ENCODE results near the gene CEP162. TPM values are rescaled to one million over a fixed set of nuclear protein-coding genes. Genes with fewer than 3 reads are reported as not detected.
"Not testable (repeated sequence)": the region's sequence is repeated elsewhere in the genome, so short reads cannot be mapped to it uniquely, and the experiment has no call there.

CEP162 gene
- total RNA-seq, 3 donors from 2014 or later, result 7.5 to 13.0 (median 9.5) TPM

DNA sequence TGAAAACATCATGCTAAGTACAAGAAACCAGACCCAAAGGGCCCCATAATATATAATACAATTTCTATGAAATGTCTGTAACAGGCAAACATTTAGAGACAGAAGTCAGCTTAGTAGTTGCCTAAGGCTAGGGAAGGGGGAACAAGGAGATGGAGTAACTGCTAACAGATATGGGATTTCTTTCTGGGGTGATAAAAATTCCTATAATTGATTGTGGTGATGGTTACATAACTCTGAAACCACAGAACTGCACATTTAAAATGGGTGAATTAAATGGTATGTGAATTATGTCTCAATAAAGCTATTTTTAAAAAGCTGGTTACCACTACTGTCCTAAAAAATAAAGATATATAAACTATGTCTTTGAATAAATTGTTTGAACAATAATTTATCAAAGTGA lies 3.2 kb downstream of the CEP162 start:
- Histone ChIP-seq H3K4me1 (ENCODE audit: low read depth) (no peaks in the 10 kb centered on the region), H3K9me3 (no peaks in the 10 kb centered on the region), H3K4me3 (no peak overlapping the region), H3K36me3 (ENCODE audit: low read depth) (no peaks in the 10 kb centered on the region)
- DNase-seq, result no peak
- no peak for TF ChIP-seq CTCF (IDR thresholded peaks at IDR 0.05)
- ATAC-seq, result no peak
- intact Hi-C loops (cut with DNase I, micrococcal nuclease), result loop anchor here in 1 of 2 donors (10.0 kb wide), 1 partner anchor 339 kb away; no protein-coding TSS in a partner anchor

DNA sequence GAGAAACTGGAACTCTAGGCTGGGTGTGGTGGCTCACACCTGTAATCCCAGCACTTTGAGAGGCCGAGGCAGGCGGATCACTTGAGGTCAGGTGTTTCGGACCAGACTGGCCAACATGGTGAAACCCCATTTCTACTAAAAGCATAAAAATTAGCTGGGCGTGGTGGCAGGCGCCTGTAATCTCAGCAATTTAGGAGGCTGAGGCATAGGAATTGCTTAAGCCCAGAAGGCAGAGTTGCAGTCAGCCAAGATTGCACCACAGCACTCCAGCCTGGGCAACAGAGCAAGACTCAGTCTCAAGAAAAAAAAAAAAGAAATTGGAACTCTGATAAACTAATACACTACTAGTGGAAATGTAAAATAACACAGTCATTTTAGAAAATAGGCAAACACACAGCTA lies 3.8 kb downstream of the CEP162 start:
- H3K9me3 ChIP-seq; H3K4me3 ChIP-seq; ATAC-seq; DNase-seq; H3K36me3 ChIP-seq (ENCODE audit: low read depth); H3K4me1 ChIP-seq (ENCODE audit: low read depth): not testable (repeated sequence)
- intact Hi-C loops (cut with DNase I, micrococcal nuclease), result loop anchor here in 1 of 2 donors (10.0 kb wide), 1 partner anchor 339 kb away; no protein-coding TSS in a partner anchor

DNA sequence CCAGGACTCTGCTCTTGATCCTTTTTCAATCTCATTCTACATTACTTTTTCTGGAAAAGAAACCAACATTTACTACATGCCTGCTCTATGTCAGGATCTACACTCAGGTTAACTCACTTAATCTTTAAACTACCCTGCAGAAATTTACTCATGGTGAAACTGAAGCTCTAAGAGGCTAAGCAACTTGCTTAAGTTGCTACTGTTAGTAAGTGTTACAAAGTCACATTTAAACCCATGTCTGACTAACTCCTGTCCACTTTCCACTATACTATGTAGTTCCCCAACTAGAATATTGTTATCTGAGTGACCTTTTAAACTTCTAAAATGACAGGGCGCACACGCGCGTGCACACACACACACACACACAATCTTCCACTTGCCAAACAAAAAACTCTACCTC lies 5.0 kb downstream of the CEP162 start:
- Histone ChIP-seq H3K4me3 (no peak overlapping the region), H3K4me1 (ENCODE audit: low read depth) (no peaks in the 10 kb centered on the region), H3K9me3 (no peaks in the 10 kb centered on the region), H3K36me3 (ENCODE audit: low read depth) (no peaks in the 10 kb centered on the region)
- no peak for TF ChIP-seq CTCF (IDR thresholded peaks at IDR 0.05)
- intact Hi-C loops (cut with DNase I, micrococcal nuclease), result loop anchor here in 1 of 2 donors (10.0 kb wide), 1 partner anchor 338 kb away; no protein-coding TSS in a partner anchor
- no peak for ATAC-seq
- DNase-seq, result no peak

DNA sequence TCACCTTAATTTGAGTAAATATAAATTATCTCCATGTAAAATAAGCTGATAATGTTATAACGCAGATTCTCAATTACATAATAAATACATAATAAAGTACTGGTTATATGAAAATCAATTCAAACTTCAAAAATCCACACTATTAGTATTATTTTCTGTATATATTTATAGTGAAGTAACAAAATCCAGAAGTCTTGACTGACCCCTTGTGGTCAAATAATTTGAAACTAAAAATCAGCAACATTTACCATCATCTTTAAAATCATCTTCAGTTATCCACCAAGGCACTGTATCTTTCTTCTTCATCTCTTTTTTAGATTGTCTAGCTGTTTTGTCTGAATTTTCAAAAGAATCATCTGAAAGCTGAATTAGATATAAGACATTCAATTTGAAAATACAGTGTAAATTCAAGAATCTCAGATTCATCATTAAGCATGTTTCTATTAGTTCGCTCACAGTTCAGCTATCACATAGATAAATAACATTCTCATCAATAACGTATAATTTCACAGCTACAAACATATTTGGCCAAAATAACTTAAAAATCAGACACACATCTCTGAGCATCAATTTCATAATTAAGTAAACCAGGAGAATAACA lies 6.5 kb downstream of the CEP162 start:
- ATAC-seq (no peak), DNase-seq (no peak)
- H3K36me3 ChIP-seq (ENCODE audit: low read depth), result no peaks in the 10 kb centered on the region
- no peak overlapping the region for H3K4me3 ChIP-seq
- H3K9me3 ChIP-seq, result no peaks in the 10 kb centered on the region
- intact Hi-C loops (cut with DNase I, micrococcal nuclease), result loop anchor here in 1 of 2 donors (10.0 kb wide), 1 partner anchor 336 kb away; no protein-coding TSS in a partner anchor
- H3K4me1 ChIP-seq (ENCODE audit: low read depth), result no peaks in the 10 kb centered on the region
- no peak for TF ChIP-seq CTCF (IDR thresholded peaks at IDR 0.05)

DNA sequence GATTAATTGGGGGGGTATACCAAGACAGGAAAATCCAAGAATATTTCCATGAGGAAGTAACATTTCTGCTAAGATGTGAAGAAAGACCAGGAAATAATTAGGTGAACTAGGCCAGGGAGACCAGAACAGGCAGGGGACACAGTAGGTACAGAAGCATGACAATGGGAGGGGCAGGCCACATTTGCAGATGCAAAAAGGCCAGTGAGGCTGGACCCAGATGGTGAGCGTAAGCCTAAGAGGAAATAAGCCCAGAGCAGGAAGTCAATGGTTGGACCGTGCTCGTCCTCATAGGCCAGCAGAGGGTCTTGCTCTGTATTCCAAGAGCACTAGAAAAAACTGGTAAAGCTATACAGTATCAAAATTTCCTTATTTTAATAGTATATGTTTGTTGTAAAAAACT lies 9.4 kb downstream of the CEP162 start:
- ATAC-seq, result no peak
- no peaks in the 10 kb centered on the region for H3K9me3 ChIP-seq
- no peak overlapping the region for H3K4me3 ChIP-seq
- DNase-seq, result no peak
- intact Hi-C loops (cut with DNase I, micrococcal nuclease), result no loop called here
- TF ChIP-seq CTCF (IDR thresholded peaks at IDR 0.05), result no peak
- no peaks in the 10 kb centered on the region for H3K36me3 ChIP-seq (ENCODE audit: low read depth)
- no peaks in the 10 kb centered on the region for H3K4me1 ChIP-seq (ENCODE audit: low read depth)

- DNase-seq (no peak), ATAC-seq (no peak)
- no peak overlapping the region for H3K4me3 ChIP-seq
- H3K9me3 ChIP-seq, result no peaks in the 10 kb centered on the region
- no peaks in the 10 kb centered on the region for H3K36me3 ChIP-seq (ENCODE audit: low read depth)
- no peaks in the 10 kb centered on the region for H3K4me1 ChIP-seq (ENCODE audit: low read depth)
- TF ChIP-seq CTCF (IDR thresholded peaks at IDR 0.05), result no peak
- intact Hi-C loops (cut with DNase I, micrococcal nuclease), result no loop called here
These were observed 14.2 kb downstream of the CEP162 start for GRCh38 chr6:84213217-84213616.
